HepG2 (cell line): ENCODE results near the gene HS6ST1. TPM values are rescaled to one million over a fixed set of nuclear protein-coding genes. Genes with fewer than 3 reads are reported as not detected.

Experiments used
- ARHGAP35 ChIP-seq: sonication (generic); formaldehyde crosslinking; IDR thresholded peaks from 2 replicates; pipeline ENCODE4 v1.9.0; 2022; ENCODE audit warnings: mild to moderate bottlenecking, inconsistent platforms, moderate library complexity, missing genetic modification reagents, borderline replicate concordance
- HOXA3 ChIP-seq: sonication (generic); formaldehyde crosslinking; IDR thresholded peaks from 2 replicates; pipeline ENCODE4 v1.5.0; 2020; ENCODE audit warnings: missing genetic modification reagents
- KMT2A ChIP-seq: sonication (generic); formaldehyde crosslinking; IDR thresholded peaks from 2 replicates; pipeline ENCODE4 v1.4.0; 2020; ENCODE audit warnings: missing genetic modification reagents
- MYNN ChIP-seq: sonication (generic); formaldehyde crosslinking; IDR thresholded peaks from 2 replicates; pipeline ENCODE4 v1.4.0; 2020; ENCODE audit warnings: mild to moderate bottlenecking, low read depth, missing genetic modification reagents
- NFYB ChIP-seq: sonication (generic); formaldehyde crosslinking; IDR thresholded peaks from 2 replicates; pipeline ENCODE4 v1.4.0; 2020; ENCODE audit warnings: missing genetic modification reagents
- RBM39 ChIP-seq: fragments of 200-400 bp; formaldehyde crosslinking; IDR thresholded peaks from one replicate; pipeline ENCODE4 v1.6.1; 2018; ENCODE audit warnings: antibody characterized with exemption, mild to moderate bottlenecking, low read depth, low read length; ENCODE audit not compliant: poor library complexity, severe bottlenecking
- RXRA ChIP-seq: sonication (generic); formaldehyde crosslinking; IDR thresholded peaks from 2 replicates; pipeline ENCODE4 v1.5.1; 2020; ENCODE audit warnings: missing genetic modification reagents
- TEAD2 ChIP-seq: sonication (generic); formaldehyde crosslinking; IDR thresholded peaks from 2 replicates; pipeline ENCODE4 v1.9.0; 2021; ENCODE audit warnings: missing genetic modification reagents
- ZNF207 ChIP-seq: fragments of 450-650 bp; IDR thresholded peaks from 2 replicates; pipeline ENCODE4 v1.6.1; 2016; ENCODE audit warnings: antibody characterized with exemption, borderline replicate concordance
- ZNF619 ChIP-seq: sonication (generic); formaldehyde crosslinking; IDR thresholded peaks from 2 replicates; pipeline ENCODE4 v1.4.0; 2020; ENCODE audit warnings: mild to moderate bottlenecking, missing genetic modification reagents
- ZNF780A ChIP-seq: sonication (generic); formaldehyde crosslinking; IDR thresholded peaks from 2 replicates; pipeline ENCODE4 v1.8.0; 2022; ENCODE audit warnings: mild to moderate bottlenecking, missing genetic modification reagents, moderate library complexity
- polyA plus RNA-seq, 8 experiments: library from polyadenylated mRNA; depleted of rRNA in 3 of 8; stranded (reverse) in 7 of 8; unstranded in 1 of 8; fragments of >200 nt; fragmentation: Illumina TruSeq in 4 of 8; extraction: Trizol in 4 of 8; gene quantifications; 2 replicates each; pipeline versions ENCODE4 v1.2.1 to v1.2.3, GENCODE V29; 2011 to 2016; ENCODE audit warnings: low read depth in 4 of 8, missing spikeins in 1 of 8, mixed read lengths in 1 of 8; ENCODE audit not compliant: insufficient read depth in 1 of 8
- total RNA-seq, 5 experiments: library from RNA; depleted of rRNA; stranded (reverse); fragments of >200 nt; fragmentation: Illumina TruSeq; extraction: Trizol; gene quantifications; 2 replicates each; pipeline ENCODE4 v1.2.3, GENCODE V29; 2016; ENCODE audit warnings: low read depth in 1 of 5
- TF ChIP-seq, protein P1 (sequence below): IDR thresholded peaks from 2 replicates; pipeline ENCODE4 v1.6.1; 2012; ENCODE audit warnings: inconsistent platforms
- TF ChIP-seq, protein P2 (sequence below): sonication (generic); formaldehyde crosslinking; IDR thresholded peaks from 2 replicates; pipeline ENCODE4 v1.8.1; 2022; ENCODE audit warnings: mild to moderate bottlenecking, missing genetic modification reagents
- TF ChIP-seq, protein P3 (sequence below): sonication (generic); formaldehyde crosslinking; IDR thresholded peaks from 2 replicates; pipeline ENCODE4 v1.5.1; 2020; ENCODE audit warnings: mild to moderate bottlenecking, missing genetic modification reagents, moderate library complexity
- TF ChIP-seq, protein P4 (sequence below): IDR thresholded peaks from 2 replicates; pipeline ENCODE4 v1.4.0; 2020; ENCODE audit warnings: mild to moderate bottlenecking, missing genetic modification reagents
- TF ChIP-seq, protein P5 (sequence below): IDR thresholded peaks from 2 replicates; pipeline ENCODE4 v1.6.1; 2016; ENCODE audit warnings: mild to moderate bottlenecking, missing biosample characterization, missing genetic modification reagents
- TF ChIP-seq, protein P6 (sequence below): sonication (generic); formaldehyde crosslinking; IDR thresholded peaks from 2 replicates; pipeline ENCODE4 v1.9.0; 2022; ENCODE audit warnings: low read depth, missing genetic modification reagents

Gene HS6ST1
- total and polyA plus RNA-seq, 2 of the 13 experiments (the other 11 are each of a cell fraction or from before 2014, with no cell fraction given), result 34.5 to 84.6 TPM

DNA sequence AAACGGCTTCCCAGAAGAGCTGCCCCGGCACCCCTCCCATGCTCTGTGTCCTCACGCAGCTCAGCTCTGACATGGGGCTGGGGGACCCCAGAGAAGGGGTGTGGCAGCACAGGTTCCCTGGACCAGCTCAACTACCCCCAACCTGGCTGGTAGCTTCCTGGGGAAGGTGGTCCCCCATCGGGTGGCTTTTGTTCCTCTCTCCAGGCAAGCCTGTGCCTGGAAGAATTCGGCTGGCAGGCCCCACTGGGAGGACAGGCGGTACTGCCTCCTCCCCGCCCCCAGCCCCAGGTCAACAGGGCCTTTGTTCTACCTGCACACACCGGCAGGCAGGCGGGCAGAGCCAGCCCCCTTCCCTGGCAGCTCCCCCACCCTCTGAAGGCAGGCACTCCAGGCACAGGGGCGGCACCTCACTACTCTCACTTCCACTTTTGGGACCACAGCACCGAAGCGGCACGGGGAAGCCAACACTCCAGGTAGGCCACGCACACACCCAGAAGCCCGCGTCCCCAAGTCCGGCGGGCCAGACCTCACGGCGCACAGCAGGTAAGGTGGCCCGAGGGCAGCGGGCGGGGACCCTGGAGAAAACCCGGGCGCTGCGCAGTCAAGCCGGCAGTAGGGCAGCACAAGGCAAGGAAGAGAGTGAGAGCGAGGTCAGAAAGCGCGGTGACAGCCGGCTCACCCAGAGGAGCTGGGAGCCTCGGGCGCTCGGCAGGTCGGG is 1.3 kb downstream of the HS6ST1 start (continued):
- peak; percentile 43; the same call in 1 of the 2 replicates for TF ChIP-seq HOXA3 (CRISPR knock-in tag)
- TF ChIP-seq ZNF780A, result no peak
- TF ChIP-seq RXRA (CRISPR knock-in tag), result peak; percentile 36; the same call in 1 of the 2 replicates
- TF ChIP-seq, protein P1, sequence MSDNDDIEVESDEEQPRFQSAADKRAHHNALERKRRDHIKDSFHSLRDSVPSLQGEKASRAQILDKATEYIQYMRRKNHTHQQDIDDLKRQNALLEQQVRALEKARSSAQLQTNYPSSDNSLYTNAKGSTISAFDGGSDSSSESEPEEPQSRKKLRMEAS, result peak; percentile 22; the same call in 1 of the 2 replicates
- TF ChIP-seq TEAD2 (CRISPR knock-in tag), result 0 out of 2 replicates have a peak, but pooled peaks have one; percentile 5
- 0 out of 2 replicates have a peak, but pooled peaks have one; percentile 32 for TF ChIP-seq MYNN (CRISPR knock-in tag)
- TF ChIP-seq, protein P2, sequence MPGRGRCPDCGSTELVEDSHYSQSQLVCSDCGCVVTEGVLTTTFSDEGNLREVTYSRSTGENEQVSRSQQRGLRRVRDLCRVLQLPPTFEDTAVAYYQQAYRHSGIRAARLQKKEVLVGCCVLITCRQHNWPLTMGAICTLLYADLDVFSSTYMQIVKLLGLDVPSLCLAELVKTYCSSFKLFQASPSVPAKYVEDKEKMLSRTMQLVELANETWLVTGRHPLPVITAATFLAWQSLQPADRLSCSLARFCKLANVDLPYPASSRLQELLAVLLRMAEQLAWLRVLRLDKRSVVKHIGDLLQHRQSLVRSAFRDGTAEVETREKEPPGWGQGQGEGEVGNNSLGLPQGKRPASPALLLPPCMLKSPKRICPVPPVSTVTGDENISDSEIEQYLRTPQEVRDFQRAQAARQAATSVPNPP (CRISPR knock-in tag), result peak; percentile 56; the same call in 1 of the 2 replicates
- TF ChIP-seq, protein P3, sequence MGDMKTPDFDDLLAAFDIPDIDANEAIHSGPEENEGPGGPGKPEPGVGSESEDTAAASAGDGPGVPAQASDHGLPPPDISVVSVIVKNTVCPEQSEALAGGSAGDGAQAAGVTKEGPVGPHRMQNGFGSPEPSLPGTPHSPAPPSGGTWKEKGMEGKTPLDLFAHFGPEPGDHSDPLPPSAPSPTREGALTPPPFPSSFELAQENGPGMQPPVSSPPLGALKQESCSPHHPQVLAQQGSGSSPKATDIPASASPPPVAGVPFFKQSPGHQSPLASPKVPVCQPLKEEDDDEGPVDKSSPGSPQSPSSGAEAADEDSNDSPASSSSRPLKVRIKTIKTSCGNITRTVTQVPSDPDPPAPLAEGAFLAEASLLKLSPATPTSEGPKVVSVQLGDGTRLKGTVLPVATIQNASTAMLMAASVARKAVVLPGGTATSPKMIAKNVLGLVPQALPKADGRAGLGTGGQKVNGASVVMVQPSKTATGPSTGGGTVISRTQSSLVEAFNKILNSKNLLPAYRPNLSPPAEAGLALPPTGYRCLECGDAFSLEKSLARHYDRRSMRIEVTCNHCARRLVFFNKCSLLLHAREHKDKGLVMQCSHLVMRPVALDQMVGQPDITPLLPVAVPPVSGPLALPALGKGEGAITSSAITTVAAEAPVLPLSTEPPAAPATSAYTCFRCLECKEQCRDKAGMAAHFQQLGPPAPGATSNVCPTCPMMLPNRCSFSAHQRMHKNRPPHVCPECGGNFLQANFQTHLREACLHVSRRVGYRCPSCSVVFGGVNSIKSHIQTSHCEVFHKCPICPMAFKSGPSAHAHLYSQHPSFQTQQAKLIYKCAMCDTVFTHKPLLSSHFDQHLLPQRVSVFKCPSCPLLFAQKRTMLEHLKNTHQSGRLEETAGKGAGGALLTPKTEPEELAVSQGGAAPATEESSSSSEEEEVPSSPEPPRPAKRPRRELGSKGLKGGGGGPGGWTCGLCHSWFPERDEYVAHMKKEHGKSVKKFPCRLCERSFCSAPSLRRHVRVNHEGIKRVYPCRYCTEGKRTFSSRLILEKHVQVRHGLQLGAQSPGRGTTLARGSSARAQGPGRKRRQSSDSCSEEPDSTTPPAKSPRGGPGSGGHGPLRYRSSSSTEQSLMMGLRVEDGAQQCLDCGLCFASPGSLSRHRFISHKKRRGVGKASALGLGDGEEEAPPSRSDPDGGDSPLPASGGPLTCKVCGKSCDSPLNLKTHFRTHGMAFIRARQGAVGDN, result peak; percentile 77
- peak; percentile 63; the same call in 1 of the 2 replicates for TF ChIP-seq ARHGAP35 (CRISPR knock-in tag)
- no peak for TF ChIP-seq ZNF207
- TF ChIP-seq ZNF619, result 0 out of 2 replicates have a peak, but pooled peaks have one; percentile 18
- TF ChIP-seq, protein P4, sequence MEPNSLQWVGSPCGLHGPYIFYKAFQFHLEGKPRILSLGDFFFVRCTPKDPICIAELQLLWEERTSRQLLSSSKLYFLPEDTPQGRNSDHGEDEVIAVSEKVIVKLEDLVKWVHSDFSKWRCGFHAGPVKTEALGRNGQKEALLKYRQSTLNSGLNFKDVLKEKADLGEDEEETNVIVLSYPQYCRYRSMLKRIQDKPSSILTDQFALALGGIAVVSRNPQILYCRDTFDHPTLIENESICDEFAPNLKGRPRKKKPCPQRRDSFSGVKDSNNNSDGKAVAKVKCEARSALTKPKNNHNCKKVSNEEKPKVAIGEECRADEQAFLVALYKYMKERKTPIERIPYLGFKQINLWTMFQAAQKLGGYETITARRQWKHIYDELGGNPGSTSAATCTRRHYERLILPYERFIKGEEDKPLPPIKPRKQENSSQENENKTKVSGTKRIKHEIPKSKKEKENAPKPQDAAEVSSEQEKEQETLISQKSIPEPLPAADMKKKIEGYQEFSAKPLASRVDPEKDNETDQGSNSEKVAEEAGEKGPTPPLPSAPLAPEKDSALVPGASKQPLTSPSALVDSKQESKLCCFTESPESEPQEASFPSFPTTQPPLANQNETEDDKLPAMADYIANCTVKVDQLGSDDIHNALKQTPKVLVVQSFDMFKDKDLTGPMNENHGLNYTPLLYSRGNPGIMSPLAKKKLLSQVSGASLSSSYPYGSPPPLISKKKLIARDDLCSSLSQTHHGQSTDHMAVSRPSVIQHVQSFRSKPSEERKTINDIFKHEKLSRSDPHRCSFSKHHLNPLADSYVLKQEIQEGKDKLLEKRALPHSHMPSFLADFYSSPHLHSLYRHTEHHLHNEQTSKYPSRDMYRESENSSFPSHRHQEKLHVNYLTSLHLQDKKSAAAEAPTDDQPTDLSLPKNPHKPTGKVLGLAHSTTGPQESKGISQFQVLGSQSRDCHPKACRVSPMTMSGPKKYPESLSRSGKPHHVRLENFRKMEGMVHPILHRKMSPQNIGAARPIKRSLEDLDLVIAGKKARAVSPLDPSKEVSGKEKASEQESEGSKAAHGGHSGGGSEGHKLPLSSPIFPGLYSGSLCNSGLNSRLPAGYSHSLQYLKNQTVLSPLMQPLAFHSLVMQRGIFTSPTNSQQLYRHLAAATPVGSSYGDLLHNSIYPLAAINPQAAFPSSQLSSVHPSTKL (CRISPR knock-in tag), result no peak
- TF ChIP-seq, protein P5, sequence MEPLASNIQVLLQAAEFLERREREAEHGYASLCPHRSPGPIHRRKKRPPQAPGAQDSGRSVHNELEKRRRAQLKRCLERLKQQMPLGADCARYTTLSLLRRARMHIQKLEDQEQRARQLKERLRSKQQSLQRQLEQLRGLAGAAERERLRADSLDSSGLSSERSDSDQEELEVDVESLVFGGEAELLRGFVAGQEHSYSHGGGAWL (CRISPR knock-in tag), result no peak
- TF ChIP-seq, protein P6, sequence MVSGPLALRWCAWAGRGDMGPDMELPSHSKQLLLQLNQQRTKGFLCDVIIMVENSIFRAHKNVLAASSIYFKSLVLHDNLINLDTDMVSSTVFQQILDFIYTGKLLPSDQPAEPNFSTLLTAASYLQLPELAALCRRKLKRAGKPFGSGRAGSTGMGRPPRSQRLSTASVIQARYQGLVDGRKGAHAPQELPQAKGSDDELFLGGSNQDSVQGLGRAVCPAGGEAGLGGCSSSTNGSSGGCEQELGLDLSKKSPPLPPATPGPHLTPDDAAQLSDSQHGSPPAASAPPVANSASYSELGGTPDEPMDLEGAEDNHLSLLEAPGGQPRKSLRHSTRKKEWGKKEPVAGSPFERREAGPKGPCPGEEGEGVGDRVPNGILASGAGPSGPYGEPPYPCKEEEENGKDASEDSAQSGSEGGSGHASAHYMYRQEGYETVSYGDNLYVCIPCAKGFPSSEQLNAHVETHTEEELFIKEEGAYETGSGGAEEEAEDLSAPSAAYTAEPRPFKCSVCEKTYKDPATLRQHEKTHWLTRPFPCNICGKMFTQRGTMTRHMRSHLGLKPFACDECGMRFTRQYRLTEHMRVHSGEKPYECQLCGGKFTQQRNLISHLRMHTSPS (CRISPR knock-in tag), result peak; percentile 46; the same call in 1 of the 2 replicates
- TF ChIP-seq KMT2A (CRISPR knock-in tag), result peak; percentile 44; the same call in 1 of the 2 replicates
- no peak for TF ChIP-seq NFYB
- peak; percentile 28 for TF ChIP-seq RBM39
